ENCODE measurements around the gene WASF2.
"Not testable (repeated sequence)": the region's sequence is repeated elsewhere in the genome, so short reads cannot be mapped to it uniquely, and the experiment has no call there.

Gene WASF2

DNA sequence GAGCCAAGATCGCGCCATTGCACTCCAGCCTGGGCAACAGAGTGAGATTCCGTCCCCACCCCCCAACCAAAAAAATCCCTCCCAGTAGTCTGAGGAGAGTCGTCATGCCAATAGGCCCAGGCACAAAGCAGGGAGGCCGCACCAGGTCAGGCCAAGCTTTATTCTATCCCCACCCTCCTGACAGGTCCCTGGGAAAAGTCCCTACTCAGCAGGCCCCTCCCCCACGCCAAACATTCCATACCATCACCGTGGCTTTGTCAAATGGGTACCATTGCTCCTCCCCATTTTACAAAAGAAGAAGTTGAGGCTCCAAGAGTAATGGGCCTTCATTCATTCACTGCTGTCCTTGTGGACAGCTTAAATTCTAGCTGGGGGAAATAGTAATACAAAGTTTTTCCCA is 92.2 kb downstream of the WASF2 start:
- no peak for DNase-seq

DNA sequence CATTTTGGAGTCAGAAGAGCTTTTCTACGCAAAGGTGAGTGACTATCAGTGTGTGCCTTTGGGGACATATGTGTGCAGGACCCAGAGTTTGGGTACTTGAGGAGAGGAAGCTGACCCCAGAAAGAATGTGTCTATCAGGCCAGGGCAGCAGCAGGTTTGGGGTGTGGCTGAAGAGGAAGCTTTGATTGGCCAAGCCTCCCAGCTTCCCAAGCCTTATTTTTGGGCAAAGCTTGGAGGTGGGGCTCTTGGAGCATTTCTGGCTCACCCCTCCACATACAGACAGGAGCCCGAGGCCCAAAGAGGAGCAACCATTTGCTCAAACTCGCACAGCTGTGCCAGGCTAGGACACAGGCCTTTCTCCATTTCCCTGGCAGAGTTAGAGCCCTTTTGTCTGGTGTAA is 92.9 kb downstream of the WASF2 start:
- no peak for DNase-seq

DNA sequence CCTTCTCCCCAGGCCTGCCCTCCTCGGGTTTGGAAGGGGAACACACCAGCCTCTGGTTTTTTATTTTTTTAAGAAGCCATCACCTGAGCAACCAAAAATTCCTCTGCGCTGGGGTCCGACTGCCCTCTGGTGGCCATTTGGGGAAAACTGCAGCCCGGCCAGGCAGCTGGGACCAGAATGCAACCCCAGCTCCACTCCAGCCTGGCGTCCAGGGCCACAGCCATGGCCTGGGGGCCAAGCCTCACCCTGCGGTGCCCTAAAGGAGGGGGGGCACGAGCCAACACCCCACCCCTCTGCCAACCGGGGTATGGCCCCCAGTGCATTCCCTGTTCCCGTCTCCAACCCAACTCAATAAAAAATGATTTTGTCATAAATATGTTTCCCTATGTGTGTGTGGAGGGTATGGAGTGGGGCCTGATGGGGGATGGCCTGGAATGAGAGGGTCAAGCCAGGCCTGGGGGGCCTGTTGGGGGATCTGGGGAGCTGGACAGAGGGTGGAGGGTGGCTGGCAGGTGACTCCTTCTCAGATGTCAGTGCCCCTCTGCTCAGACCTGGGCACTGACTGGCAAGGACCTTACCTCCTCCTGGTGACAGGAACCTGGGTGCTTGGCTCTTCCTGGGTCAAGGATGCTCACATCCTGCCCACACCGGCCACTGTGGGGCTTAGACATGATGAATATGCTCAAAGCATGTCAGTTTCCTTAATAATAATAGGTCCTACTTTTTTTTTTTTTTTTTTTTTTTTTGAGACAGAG is 94.3 kb downstream of the WASF2 start:
- DNase-seq = peak; percentile 66 to 77

DNA sequence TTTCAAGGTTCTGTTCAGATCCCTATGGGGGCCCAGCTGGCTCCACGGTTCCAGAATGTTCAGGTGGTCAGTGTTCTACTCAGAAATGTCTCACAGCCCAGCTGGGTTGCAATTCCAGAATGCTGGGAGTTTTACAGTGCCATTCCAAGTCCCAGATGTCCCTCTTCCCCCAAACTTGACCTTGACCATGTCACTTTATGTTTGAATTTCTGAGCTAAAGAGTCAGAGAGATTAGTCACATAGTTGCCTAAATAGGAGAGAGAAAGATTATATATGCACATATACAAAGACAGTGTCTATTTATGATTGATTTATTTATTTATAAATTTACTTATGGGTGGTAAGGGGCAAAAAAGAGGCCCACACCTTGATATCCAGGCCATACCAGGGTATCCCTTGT is 95.0 kb downstream of the WASF2 start:
- DNase-seq = no peak

DNA sequence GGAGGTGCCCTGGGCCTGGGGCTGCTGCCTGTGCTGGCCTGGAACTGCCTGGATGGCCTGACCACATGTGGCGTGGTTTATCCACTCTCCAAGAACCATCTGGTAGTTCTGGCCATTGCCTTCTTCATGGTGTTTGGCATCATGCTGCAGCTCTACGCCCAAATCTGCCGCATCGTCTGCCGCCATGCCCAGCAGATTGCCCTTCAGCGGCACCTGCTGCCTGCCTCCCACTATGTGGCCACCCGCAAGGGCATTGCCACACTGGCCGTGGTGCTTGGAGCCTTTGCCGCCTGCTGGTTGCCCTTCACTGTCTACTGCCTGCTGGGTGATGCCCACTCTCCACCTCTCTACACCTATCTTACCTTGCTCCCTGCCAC is 95.7 kb downstream of the WASF2 start:
- DNase-seq = no peak

DNA sequence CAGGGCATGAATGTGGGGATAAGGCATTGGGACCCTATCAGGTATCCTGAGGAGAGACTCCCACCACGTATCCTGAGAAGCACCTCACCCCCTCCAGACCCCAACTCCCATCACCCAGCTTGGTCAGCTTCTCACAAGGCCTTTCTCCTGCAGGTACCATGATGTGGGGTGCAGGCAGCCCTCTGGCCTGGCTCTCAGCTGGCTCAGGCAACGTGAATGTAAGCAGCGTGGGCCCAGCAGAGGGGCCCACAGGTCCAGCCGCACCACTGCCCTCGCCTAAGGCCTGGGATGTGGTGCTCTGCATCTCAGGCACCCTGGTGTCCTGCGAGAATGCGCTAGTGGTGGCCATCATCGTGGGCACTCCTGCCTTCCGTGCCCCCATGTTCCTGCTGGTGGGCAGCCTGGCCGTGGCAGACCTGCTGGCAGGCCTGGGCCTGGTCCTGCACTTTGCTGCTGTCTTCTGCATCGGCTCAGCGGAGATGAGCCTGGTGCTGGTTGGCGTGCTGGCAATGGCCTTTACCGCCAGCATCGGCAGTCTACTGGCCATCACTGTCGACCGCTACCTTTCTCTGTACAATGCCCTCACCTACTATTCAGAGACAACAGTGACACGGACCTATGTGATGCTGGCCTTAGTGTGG is 96.2 kb downstream of the WASF2 start:
- DNase-seq = no peak

DNA sequence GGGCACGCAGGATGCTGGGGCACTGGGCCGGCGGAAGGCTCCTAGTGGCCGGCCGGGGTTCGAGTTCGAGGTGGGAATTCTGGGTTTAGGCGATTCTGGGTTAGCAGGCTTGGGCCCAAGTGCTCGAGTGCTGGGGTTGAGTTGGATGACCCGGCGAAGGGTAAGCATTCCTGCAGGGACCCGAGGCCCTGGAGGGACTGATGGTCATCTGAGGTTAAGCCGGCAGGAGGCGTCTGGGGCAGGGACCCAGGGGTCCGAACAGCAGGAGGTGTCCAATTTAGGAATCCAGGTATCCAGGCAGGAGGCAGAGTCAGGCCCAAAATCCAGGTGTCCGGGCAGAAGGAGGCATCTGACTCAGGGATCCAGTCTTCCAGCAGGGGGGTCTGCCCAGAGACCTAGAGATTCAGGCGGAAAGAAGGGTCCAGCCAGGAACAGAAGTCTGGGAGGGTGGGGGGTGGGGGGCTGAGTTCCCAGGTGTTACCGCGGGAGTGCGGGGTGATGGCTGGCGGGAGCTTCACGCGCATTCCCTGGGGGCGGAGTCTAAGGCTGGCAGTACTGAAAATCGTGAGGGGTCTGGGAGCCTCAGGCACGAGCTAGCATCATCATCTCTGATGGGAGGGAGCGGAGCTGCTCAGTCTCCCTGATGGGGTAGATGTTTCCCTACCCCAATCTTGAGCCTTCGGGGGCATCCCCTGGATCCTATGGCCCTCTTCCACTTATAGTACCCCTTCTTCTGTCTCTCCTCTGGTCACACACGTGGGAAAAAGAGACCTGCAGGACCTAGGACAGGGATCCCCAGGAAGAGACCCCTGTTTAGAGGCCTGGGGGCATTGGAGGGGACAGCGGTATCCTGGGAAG is 97.0 kb downstream of the WASF2 start:
- DNase-seq = no peak

DNA sequence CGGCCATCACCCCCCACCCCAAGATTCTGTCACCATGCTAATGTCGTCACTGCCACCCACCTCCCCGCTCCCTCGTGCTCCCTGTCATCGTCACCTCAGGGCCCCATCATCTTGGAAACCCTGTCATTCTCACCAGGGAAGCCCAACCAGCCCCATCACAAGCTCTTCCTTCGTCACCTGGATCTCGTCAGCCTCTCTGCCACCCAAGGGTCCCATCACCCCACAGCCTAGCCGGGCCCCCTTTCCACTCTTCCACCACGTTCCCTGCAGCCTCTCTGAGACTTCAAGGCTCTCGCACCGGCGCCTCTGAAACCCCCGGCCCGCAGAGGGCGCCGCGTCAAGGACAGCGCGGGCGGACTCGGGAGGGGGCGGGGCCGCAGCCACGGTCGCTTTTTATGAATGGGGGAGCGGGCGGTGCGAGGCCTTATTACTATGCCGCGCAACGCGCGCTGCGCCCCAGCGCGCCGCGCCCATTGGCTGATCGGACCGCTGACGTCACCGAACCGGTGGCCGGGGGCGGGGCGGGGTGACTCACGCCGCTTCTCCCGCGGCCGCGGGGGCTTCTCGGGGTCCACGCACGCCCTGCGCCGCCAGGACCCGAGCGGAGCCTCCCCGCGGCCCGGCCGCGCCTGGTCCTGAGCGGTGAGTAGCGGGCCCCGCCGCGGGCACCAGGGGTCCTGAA is 97.7 kb downstream of the WASF2 start, which contains the start of gene GPR3:
TSS of gene GPR3 (plus strand) at position 527 of the 682 bp plus-strand sequence. CDS start 1,177 bp downstream, outside the sequence.
- peak; percentile 84 to 86 for DNase-seq

DNA sequence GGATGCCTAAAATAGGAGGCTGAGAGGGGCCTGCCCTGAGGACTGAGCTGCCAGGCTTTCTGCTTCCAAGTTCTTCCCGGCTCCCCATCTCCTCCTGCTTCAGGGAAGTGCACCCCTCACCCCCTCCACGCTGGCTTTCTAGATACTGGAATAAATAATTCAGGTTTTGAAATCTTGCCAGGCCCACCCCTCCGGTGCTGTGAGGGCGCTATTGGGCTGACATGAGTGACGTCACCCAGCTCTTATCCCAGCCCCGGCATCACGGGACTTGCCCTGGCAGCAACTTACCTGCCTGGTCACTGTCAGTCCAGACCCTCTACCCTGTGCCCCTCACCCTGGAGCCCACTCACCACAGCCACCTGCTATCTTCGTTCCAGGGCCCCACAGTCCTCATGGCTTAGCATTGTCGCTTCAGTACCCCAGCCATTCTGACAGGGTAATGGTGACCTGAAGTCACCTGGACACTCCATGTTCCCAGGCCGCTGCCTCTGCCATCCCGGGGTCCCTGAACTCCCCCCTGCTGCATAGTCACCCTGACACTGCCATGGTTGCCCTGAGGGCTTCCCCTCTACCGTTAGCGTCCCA is 98.4 kb downstream of the WASF2 start:
- no peak for DNase-seq

DNA sequence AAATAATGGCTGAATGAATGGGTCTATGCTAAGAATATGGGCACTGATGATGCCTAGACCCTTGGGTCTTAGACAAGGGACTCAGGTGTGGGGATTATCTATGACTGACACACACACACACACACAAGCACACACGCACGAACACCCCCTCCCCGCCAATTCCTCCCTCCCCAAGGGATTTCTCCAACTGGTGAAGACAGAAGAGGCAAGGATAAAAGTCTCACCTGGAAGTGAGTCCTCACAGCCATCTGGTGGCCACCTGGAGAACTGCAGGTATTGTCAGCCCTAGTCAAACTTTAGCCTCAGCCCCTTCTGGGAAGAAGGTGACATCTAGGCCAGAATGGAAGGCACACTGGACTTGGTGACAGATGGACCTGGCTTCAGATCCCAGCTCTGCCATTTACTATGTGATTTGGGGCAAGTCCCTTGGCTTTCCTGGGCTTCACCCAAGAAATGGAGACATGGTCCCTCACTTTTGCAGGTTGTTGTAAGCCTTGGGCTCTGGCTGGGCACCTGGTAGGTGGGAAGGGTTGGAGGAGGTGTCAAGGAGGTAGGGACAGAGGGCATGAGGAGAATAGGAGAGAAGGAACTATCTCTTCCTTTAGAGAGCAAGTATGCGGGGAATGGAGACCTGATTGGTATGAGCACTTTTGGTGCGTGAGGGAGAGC is 101.5 kb downstream of the WASF2 start:
- DNase-seq = peak; percentile 41 to 52

DNA sequence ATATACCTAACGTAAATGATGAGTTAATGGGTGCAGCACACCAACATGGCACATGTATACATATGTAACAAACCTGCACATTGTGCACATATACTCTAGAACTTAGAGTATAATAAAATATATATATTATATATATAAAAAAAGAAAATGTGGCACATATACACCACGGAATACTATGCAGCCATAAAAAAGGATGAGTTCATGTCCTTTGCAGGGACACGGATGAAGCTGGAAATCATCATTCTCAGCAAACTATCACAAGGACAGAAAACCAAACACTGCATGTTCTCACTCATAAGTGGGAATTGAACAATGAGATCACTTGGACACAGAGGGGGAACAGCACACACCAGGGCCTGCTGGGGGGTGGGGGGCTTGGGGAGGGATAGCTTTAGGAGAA is 105.2 kb downstream of the WASF2 start:
- not testable (repeated sequence) for DNase-seq

DNA sequence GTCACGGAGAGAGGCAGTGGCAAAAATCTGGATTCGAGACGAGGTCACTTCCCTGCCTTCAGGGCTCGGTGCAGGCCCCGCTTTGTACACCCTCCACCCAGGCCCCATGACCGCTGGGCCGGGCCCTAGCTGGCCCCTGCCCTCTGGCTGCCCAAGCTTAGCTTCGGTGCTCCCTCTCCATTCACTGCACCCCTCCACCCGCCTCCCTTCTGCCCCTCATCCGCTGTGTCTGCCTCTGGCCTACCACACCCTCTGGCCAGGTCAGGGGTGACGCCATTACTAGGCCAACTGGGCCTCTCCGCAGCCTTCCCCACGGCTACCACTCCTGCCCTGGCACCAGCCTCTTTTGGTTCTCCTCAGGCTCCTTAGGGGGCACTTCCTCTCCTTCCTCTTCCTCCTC is 106.3 kb downstream of the WASF2 start:
- no peak for DNase-seq

DNA sequence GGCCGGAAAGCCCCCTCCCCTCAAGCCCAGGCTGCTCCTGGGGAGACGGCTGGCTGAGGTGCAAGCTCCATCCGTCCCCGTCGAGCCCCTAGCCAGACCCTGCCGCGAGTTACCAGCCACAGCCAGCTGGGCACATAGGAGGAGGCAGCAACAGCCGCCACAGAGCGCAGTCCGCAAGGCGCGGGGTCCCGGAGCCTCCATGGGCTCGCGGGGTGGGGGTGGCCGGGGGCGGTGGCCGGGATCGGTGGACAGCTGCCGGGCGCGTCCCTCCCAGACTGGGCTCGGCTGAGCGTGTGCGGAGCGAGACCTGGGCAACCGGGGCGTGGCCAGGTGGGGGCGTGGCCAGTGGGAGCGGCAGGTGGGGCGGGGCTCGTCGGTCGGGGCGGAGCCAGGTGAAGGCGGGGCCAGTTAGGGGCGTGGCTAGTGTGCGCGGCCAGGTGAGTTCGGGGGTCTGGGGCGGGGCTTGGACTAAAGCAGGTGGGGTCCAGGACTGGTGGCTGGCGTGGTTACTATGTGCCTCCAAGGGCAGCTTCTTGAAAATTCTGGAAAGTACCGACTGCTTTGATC is 106.8 kb downstream of the WASF2 start, which contains the start of gene CD164L2:
TSS of gene CD164L2 (minus strand) at position 295 of the 567 bp plus-strand sequence. CDS start at position 201, 94 bp downstream.
- no peak for DNase-seq

DNA sequence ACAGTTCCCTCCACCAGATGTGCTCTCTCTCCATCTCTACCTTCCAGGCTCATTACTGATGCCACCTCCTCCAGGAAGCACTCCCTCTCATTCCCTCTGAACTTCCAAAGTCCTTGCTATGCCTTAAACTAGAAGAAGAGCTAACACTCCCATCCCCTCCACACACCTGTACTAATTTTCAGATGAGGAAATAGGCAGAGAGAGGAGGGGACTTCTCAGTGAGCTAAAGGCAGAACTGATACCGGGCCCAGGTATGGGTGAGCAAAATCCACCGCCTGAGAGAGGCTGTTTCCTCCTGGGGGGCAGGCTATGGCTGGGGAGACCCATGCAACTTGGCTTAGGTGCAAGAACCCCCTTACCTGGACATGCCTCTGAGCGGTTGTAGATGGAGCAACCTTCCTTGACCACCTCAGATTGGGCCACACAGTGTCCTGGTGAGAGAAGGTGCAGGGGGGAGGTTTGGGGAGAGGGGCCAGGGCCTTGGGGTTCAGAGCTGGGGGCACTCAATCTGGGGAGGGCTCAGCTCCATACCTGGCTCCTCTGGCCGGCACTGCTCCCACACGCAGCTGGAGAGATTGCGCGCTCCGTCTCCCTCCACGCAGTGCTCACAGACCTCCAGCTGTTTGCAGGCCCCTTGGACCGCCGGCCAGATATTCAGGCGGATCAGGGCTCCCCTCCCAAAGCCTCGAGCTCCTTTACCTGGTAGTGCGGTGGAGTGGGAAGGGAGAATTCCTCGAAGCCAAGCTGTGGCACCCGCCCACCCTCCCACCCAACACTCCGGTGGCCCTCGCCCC is 107.8 kb downstream of the WASF2 start:
- no peak for DNase-seq

DNA sequence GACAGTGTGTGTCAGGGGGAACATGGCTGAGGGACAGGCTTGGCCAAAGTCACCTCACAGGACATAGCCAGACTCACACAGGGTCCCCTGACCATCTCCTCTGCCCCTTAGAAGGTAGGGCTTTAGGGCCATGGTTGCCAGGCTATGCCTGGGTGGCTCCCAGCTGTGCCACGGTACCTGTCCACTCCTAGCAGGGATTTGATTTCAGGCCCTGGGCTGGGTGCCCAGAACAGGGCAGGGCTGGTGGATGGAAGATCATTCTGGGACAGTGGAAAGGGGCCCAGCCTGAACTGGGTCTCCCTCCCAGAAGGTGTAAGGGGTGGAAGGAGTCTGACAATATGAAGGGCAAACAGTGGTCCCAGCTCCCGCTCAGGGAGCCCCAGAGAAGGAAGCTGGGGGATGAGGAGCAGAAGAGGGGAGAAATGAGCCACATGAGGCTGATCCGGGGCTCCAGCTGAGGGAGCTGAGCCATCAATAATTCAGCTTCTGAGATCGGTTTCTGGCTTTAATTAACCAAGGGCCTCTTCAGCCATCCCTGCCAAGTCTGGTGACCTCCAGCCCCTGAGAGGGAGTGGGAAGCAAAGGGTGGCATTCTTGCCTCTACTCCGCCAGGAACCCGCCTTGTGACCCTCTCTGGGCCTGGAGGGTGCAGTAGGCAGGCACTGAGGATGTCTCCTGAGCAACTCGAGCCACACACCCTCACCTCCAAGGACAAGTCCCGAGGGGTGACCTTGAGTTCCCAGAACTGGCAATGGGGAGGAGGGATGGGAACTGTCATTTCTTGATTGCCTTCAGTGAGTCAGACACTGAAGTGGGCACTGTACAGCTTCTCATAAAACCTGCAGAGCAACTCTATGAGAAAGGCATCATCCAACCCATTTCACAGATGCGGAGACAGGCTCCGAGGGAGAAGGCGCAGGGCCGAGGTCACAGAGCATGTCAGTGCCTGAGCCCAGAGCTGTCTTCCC is 108.9 kb downstream of the WASF2 start:
- no peak for DNase-seq

DNA sequence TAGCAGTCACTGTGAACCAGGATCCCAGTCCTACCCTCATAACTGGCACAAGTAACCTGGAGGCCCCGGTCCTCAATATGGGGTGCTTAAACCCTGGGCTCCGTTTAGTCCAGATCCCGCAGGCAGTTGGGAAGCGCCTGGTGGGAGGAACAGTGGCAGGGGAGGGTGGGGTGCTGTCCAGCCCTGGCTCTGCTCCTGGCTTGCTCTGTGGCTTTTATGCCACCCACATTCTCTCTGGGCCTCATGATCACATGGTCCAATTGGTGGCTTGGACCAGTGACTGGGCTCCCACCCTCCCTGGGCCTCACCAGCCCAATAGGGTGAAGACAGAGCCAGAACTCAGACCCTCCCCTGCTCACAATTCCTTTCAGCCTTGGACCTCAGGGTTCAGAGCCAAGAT is 109.7 kb downstream of the WASF2 start:
- DNase-seq = peak; percentile 19 to 41

DNA sequence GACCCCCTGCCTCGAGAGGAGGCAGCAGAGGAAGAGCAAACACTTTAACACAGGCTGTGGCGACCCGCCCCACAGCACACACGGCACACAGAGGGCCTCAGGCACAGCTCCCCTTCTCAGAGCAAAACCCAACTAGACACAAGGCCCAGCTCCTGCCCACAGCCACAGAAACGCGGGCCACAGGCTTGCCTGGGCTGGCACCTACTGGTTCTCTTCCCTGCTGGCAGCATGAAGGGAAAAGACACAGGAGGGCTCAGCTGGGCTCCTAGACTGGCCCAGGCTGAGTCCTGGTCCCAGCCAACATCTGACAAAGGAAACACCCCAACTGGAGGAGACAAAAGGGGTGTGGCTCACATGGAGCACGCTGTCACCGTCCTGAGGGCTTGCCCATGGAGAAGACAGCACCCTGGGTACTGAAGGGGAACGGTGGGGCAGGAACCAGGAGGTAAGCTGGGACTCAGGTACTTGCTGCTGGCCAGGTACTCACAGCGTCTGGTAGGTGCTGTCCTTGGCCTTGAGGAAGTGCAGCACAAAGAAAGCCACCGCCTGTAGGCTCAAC is 110.3 kb downstream of the WASF2 start:
- DNase-seq = no peak

DNA sequence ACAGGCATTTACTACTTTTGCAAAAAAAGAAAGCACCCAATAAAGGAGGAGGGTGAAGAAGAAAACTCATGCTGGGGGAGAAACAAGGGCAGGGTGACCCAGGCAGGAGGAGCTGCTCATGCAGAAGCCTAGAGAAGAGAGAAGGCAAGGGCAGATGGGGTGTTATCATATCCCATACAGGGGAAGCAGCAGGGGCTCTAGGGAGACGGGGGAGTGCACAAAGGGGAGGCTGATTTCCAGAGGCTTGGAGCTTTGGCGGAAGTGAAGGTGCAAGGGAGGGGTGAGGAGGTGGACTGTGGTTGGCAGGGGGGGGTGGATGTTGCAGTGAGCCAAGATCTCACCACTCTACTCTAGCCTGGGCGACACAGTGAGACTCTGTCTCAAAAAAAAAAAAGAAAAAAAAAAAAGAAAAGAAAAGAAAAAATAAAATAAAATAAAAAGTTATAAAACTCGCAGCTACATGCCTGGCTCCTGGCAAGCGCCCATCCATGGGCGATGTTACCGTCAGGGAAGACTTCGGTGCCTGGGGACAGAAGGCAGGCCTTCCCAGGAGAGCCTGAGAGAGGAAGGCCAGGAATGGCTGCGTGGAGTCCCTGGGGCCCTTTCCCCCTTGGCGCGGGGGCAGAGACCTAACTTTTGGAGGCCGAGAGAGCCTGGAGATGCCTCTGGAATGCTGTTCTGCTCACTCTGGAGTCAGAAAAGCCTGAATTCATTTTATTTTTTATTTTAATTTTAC is 112.0 kb downstream of the WASF2 start:
- no peak for DNase-seq

Data from inflammatory macrophage (primary cell).